ENCODE data around the gene CRB2. TPM values are rescaled to one million over a fixed set of nuclear protein-coding genes. Genes with fewer than 3 reads are reported as not detected.
A peak's percentile ranks its signal among the peaks of the same experiment; 100 is the strongest.

CRB2 gene
- total and polyA plus RNA-seq, 2 of the 13 experiments (the other 11 are each of a cell fraction or from before 2014, with no cell fraction given) = 0.01 to 0.29 TPM

DNA sequence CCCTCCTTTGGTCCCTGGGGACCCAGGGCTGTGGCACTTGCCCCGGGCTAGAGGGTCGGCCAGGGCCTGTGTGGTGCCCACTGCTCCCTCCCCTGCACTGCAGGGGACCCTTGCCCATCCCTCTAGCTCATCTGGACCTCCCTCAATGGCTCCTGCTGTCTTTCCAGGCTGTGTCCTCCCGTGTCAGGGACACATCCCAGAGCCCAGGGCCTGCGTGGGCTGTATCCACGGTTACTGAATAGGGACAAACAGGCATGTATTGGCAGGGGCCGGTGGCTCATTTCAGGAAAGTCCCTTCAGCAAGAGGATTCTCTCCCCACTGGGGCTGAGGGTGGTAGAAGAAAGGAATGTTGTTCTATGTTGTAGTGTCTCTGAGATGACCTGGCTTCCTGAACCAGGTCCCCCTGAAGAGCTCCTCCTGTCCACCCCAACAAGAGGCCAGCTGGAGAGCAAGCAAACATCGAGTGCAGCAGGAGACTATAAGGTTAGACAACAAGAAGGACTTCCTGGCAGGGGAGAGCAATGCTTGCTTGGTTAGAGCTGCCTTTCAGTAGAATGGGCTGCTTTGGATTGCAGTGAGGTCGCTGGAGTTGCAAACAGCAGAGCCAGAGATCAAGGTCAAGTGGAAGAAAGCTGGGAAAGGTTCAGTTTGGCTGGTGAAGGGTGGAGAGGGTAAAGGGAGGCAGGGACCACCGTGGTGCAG, 1.0 kb upstream of the CRB2 start:
- H3K27ac ChIP-seq (ENCODE audit: extremely low read length, insufficient read depth, low read length) = no peak overlapping the region
- FAIRE-seq = no peak
- no peaks in the 10 kb centered on the region for H3K9me3 ChIP-seq (ENCODE audit: low read length)
- no peaks in the 10 kb centered on the region for H3K79me2 ChIP-seq (ENCODE audit: insufficient read depth, low read length)
- peaks cover 0 to 39% of the 10 kb centered on the region in 2 experiments; a peak in 4 of 5 replicates for H3K27me3 ChIP-seq (ENCODE audit: control insufficient read depth in 1 of 2, insufficient read depth in 2 of 2, low read length in 2 of 2)
- intact Hi-C loops (cut with micrococcal nuclease; ENCODE audit: unreplicated experiment) (loop anchor here (1.0 kb wide), 1 partner anchor 30 kb away; no protein-coding TSS in a partner anchor), in situ Hi-C loops (cut with HindIII; ENCODE audit: extremely low pct_ligation_motif_present, low pct_unique_long_range_greater_than_20kb) (loop anchor here (5.0 kb wide), 2 partner anchors 32 to 273 kb away; no protein-coding TSS in a partner anchor)
- ChIA-PET CTCF (ENCODE audit: low intra/inter-chr PET ratio, low total read pairs) (interaction anchor here (0.9 to 4.0 kb wide), 3 partner anchors 30 to 273 kb away, joined by 3 to 35 read pairs (median 4); no protein-coding TSS in a partner anchor), POLR2A (no interaction called here)
- H2AFZ ChIP-seq (ENCODE audit: low read length) = no peak overlapping the region
- BruUV-seq (replicated peaks) = no TSS peak
- H3K4me2 ChIP-seq (ENCODE audit: low read depth, low read length) = peak overlapping the region; percentile 87
- no peak overlapping the region for H3K9ac ChIP-seq (ENCODE audit: insufficient read depth, low read depth, low read length)
- no peak for ATAC-seq
- 0% methylated on average over 4 of the region's 9 CpGs for WGBS (ENCODE audit: low lambda C conversion rate)
- H4K20me1 ChIP-seq (ENCODE audit: insufficient read depth, low read length) = no peaks in the 10 kb centered on the region
- no peaks in the 10 kb centered on the region for H3K36me3 ChIP-seq (replicated peaks in 1 of 2; ENCODE audit: control insufficient read depth in 1 of 2, insufficient read depth in 2 of 2, low read length in 2 of 2)
- peak overlapping the region in 1 of 3 experiments; percentile 53; a peak in 1 of 6 replicates for H3K4me3 ChIP-seq (replicated peaks in 1 of 3; ENCODE audit: insufficient read depth in 1 of 3, low read depth in 2 of 3, low read length in 3 of 3)
- H3K4me1 ChIP-seq (ENCODE audit: insufficient read depth, low read length) = peaks cover 69% of the 10 kb centered on the region
- no peak for DNase-seq (ENCODE audit: low spot score)
- TF ChIP-seq, protein P1, sequence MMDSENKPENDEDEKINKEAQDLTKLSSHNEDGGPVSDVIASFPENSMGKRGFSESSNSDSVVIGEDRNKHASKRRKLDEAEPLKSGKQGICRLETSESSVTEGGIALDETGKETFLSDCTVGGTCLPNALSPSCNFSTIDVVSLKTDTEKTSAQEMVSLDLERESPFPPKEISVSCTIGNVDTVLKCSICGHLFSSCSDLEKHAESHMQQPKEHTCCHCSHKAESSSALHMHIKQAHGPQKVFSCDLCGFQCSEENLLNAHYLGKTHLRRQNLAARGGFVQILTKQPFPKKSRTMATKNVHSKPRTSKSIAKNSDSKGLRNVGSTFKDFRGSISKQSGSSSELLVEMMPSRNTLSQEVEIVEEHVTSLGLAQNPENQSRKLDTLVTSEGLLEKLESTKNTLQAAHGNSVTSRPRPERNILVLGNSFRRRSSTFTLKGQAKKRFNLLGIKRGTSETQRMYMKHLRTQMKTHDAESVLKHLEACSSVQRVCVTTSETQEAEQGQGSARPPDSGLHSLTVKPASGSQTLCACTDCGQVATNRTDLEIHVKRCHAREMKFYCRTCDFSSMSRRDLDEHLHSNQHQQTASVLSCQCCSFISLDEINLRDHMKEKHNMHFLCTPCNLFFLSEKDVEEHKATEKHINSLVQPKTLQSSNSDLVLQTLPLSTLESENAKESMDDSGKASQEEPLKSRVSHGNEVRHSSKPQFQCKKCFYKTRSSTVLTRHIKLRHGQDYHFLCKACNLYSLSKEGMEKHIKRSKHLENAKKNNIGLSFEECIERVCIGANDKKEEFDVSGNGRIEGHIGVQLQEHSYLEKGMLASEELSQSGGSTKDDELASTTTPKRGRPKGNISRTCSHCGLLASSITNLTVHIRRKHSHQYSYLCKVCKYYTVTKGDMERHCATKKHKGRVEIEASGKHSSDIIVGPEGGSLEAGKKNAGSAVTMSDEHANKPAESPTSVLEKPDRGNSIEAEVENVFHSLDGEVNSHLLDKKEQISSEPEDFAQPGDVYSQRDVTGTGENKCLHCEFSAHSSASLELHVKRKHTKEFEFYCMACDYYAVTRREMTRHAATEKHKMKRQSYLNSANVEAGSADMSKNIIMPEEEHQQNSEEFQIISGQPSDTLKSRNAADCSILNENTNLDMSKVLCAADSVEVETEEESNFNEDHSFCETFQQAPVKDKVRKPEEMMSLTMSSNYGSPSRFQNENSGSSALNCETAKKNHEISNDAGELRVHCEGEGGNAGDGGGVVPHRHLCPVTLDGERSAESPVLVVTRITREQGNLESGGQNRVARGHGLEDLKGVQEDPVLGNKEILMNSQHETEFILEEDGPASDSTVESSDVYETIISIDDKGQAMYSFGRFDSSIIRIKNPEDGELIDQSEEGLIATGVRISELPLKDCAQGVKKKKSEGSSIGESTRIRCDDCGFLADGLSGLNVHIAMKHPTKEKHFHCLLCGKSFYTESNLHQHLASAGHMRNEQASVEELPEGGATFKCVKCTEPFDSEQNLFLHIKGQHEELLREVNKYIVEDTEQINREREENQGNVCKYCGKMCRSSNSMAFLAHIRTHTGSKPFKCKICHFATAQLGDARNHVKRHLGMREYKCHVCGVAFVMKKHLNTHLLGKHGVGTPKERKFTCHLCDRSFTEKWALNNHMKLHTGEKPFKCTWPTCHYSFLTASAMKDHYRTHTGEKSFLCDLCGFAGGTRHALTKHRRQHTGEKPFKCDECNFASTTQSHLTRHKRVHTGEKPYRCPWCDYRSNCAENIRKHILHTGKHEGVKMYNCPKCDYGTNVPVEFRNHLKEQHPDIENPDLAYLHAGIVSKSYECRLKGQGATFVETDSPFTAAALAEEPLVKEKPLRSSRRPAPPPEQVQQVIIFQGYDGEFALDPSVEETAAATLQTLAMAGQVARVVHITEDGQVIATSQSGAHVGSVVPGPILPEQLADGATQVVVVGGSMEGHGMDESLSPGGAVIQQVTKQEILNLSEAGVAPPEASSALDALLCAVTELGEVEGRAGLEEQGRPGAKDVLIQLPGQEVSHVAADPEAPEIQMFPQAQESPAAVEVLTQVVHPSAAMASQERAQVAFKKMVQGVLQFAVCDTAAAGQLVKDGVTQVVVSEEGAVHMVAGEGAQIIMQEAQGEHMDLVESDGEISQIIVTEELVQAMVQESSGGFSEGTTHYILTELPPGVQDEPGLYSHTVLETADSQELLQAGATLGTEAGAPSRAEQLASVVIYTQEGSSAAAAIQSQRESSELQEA (CRISPR knock-in tag; IDR thresholded peaks at IDR 0.05; ENCODE audit: not compliant biosample characterization) = no peak
- TF ChIP-seq KDM1A (CRISPR knock-in tag; IDR thresholded peaks at IDR 0.05) (peak; percentile 89), ADNP (CRISPR knock-in tag; IDR thresholded peaks at IDR 0.05) (peak; percentile 84), ZNF234 (CRISPR knock-in tag; conservative IDR thresholded peaks at IDR 0.05) (no peak), ZNF629 (CRISPR knock-in tag; conservative IDR thresholded peaks at IDR 0.05) (peak; percentile 95), ZBTB20 (CRISPR knock-in tag; IDR thresholded peaks at IDR 0.05; ENCODE audit: borderline replicate concordance, low read depth) (no peak), HNF4A (CRISPR knock-in tag; IDR thresholded peaks at IDR 0.05) (peak; percentile 49; the same call in 1 of the 2 replicates), POLR2AphosphoS5 (IDR thresholded peaks at IDR 0.05; ENCODE audit: low read depth, low read length) (no peak), RCOR2 (CRISPR knock-in tag; IDR thresholded peaks at IDR 0.05) (peak; percentile 59; the same call in 1 of the 2 replicates), CHD4 (IDR thresholded peaks at IDR 0.05; ENCODE audit: borderline replicate concordance, low read length) (0 out of 2 replicates have a peak, but pooled peaks have one; percentile 48), HDAC2 (CRISPR knock-in tag; IDR thresholded peaks at IDR 0.05) (peak; percentile 43; the same call in 1 of the 2 replicates)
- TF ChIP-seq, protein P2, sequence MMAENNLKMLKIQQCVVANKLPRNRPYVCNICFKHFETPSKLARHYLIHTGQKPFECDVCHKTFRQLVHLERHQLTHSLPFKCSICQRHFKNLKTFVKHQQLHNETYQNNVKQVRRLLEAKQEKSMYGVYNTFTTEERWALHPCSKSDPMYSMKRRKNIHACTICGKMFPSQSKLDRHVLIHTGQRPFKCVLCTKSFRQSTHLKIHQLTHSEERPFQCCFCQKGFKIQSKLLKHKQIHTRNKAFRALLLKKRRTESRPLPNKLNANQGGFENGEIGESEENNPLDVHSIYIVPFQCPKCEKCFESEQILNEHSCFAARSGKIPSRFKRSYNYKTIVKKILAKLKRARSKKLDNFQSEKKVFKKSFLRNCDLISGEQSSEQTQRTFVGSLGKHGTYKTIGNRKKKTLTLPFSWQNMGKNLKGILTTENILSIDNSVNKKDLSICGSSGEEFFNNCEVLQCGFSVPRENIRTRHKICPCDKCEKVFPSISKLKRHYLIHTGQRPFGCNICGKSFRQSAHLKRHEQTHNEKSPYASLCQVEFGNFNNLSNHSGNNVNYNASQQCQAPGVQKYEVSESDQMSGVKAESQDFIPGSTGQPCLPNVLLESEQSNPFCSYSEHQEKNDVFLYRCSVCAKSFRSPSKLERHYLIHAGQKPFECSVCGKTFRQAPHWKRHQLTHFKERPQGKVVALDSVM (CRISPR knock-in tag; IDR thresholded peaks at IDR 0.05) = no peak
- TF ChIP-seq, protein P3, sequence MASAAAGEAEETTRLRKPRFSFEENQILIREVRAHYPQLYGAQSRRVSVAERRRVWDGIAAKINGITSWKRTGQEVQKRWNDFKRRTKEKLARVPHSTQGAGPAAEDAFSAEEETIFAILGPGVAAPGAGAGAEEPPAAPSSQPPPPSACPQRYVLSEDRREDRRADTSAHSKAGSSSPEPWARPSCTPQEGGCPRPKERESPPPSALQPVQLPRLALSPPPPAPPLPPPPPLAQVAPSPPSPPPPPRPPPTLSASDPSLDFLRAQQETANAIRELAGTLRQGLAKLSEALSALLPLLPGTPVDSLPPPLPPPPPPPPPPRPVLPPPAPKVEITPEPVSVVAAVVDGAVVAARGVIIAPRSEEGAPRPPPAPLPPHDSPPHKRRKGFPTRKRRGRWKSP (CRISPR knock-in tag; IDR thresholded peaks at IDR 0.05) = no peak
